Activated naive CD4-positive, alpha-beta T cell treated with anti-CD3 and anti-CD28 coated beads for 36 hours (primary cell): Measurements from ENCODE around the gene F2. TPM values are rescaled to one million over a fixed set of nuclear protein-coding genes. Genes with fewer than 3 reads are reported as not detected.

Source experiments
- CTCF ChIA-PET: fragments of 350-600 bp; sonication (Branson Sonifier 250); formaldehyde crosslinking; loops from one replicate; lab custom pipeline; 2021; ENCODE audit warnings: antibody characterized with exemption; lab: Charles Lee
- DNase-seq: peaks from one replicate; pipeline ENCODE4 v3.0.0-alpha.2; 2020
- H3K27ac Mint-ChIP-seq: one replicate; pipeline ENCODE4 v1.8.0; 2021; ENCODE audit warnings: mild to moderate bottlenecking, mixed read lengths
- H3K27me3 Mint-ChIP-seq: one replicate; pipeline ENCODE4 v1.8.0; 2021; ENCODE audit warnings: low read depth, mixed read lengths
- H3K36me3 Mint-ChIP-seq: one replicate; pipeline ENCODE4 v1.8.0; 2021; ENCODE audit warnings: low read depth, mixed read lengths
- H3K4me1 Mint-ChIP-seq: one replicate; pipeline ENCODE4 v1.8.0; 2021; ENCODE audit warnings: low read depth, mixed read lengths
- H3K4me3 Mint-ChIP-seq: one replicate; pipeline ENCODE4 v1.8.0; 2021; ENCODE audit warnings: mild to moderate bottlenecking, moderate library complexity, mixed read lengths
- H3K9me3 Mint-ChIP-seq: one replicate; pipeline ENCODE4 v1.8.0; 2021; ENCODE audit warnings: mixed read lengths
- intact Hi-C: fragments of 100-400 bp; cut with micrococcal nuclease; formaldehyde crosslinking; loops from one replicate; pipeline ENCODE4 v1.15.1; 2023
- total RNA-seq, 2 experiments: library from RNA; stranded (reverse); gene quantifications; one replicate each; pipeline ENCODE4 v1.2.3, GENCODE V29; 2021

F2 gene
- total RNA-seq, 2 experiments from 2014 or later: not detected

DNA sequence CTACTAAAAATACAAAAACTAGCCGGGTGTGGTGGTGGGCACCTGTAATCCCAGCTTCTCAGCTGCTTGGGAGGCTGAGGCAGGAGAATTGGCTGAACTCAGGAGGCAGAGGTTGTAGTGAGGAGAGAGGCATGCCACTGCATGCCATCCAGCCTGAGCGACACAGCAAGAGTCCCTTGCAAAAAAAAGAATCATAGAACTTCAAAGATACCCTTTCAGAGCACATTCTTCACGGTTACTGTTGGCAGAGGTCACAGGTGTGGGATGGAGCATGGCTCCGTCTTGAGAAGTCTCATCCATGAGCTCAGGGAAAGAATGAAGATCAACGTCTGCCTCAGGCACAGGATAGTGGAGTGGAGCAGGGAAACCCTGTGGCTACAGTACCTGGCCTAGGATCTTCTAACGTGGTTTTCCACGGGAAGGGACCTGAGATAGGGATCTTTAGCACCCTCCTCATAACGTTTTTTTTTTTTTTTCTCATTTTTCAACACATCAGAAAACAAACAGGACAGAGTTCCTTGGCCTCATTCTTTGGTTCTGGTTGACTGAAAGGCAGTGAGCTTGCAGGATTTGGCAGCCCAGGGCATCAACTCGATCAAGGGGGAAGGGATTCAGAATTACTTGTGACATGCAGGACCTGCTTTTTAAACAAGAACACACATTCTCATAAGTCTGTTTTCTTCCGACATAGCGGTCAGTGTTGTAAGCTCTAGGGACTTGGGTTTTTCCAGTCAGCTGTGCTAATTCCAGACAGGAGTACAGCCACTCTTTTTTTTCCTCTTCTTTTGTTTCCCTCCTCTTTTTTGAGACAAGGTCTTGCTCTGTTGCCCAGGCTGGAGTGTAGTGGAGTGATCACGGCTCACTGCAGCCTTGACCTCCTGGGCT, 22.8 kb downstream of the F2 start:
- CTCF ChIA-PET: interaction anchor here (0.5 kb wide), 1 partner anchor 21 kb away, joined by 4 read pairs; no protein-coding TSS in a partner anchor
- no peak for DNase-seq
- no peaks in the 10 kb centered on the region for H3K9me3 Mint-ChIP-seq
- H3K27ac Mint-ChIP-seq: no peak overlapping the region
- H3K4me1 Mint-ChIP-seq: no peaks in the 10 kb centered on the region
- H3K4me3 Mint-ChIP-seq: no peak overlapping the region
- no peaks in the 10 kb centered on the region for H3K27me3 Mint-ChIP-seq
- intact Hi-C loops: no loop called here
- peaks cover 39% of the 10 kb centered on the region for H3K36me3 Mint-ChIP-seq

DNA sequence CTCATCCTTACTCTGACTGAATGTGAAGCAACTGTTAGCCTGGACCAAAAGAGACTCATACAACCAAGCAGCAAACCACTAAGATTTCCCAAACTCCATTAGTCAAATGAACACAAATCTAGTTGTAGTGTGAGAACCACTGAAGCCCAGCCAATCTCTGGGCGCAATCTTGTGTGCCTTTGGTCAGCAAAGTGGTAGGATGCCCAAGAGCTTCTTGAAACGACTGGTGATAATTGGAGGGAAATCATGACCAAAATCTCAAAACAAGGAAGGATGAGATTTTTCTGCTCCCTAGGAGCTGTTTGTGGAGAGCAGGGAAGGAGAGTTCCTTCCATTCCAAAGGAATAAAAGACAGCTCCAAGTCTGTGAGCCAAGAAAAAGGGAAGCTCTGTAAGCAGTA, 24.0 kb downstream of the F2 start:
- no peaks in the 10 kb centered on the region for H3K27me3 Mint-ChIP-seq
- no peaks in the 10 kb centered on the region for H3K4me1 Mint-ChIP-seq
- no peak overlapping the region for H3K4me3 Mint-ChIP-seq
- intact Hi-C loops: no loop called here
- H3K36me3 Mint-ChIP-seq: peaks cover 44% of the 10 kb centered on the region
- H3K27ac Mint-ChIP-seq: no peak overlapping the region
- CTCF ChIA-PET: interaction anchor here (0.9 kb wide), 1 partner anchor 8 kb away, joined by 3 read pairs; no protein-coding TSS in a partner anchor
- H3K9me3 Mint-ChIP-seq: no peaks in the 10 kb centered on the region
- DNase-seq: no peak

DNA sequence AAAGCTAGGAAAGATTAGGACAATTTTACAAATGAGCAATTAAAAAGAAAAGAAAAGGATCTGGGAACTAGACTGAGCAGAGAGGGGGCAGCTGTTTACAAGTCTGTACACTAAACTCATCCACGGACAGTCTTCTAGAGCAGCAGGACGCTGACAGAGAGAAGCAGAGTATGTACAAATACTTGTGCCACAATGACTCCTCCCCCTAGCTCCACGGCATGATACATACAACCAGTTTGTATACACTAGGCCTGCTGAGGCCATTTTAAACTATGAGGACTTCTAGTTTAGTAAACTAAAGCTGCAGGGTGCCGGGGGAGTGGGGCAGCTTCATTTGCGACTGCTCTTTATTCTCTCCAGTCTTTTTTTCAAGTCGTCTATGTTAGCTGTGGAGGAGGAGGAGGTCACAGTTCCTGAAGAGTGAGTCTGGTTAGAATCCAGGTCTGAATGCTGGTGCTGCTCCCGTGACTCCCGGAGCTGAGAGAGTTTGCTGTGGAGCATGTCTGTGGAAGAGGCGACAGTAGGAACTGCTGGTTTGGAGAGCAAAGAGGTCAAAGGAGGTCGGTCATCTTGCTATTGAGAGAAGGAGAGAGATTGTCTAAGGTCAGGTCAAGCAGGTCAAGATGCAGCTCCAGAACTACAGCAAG, 24.8 kb downstream of the F2 start:
- intact Hi-C loops: no loop called here
- H3K36me3 Mint-ChIP-seq: peaks cover 48% of the 10 kb centered on the region
- no peak overlapping the region for H3K4me3 Mint-ChIP-seq
- no peaks in the 10 kb centered on the region for H3K27me3 Mint-ChIP-seq
- DNase-seq: no peak
- H3K9me3 Mint-ChIP-seq: no peaks in the 10 kb centered on the region
- no peak overlapping the region for H3K27ac Mint-ChIP-seq
- H3K4me1 Mint-ChIP-seq: no peaks in the 10 kb centered on the region
- CTCF ChIA-PET: interaction anchor here (0.8 to 0.9 kb wide), 2 partner anchors 9 to 21 kb away, joined by 3 read pairs; no protein-coding TSS in a partner anchor

DNA sequence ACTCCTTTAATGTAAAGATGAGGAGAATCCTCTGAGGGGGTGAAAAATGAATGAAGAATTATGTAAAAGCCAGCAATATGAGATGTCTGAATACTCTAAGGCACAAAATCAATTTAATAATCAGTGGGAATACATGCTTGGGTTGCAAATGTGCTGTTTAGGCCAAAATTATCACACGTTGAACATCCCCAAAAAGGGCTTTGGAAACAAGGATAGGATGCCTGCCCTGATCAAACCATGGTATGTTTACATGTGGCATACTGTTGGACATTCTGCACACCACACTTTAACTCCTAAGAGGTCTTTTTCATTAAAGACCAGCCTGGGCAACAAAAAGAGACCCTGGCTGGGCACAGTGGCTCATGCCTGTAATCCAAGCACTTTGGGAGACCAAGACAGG, 26.3 kb downstream of the F2 start:
- CTCF ChIA-PET: no interaction called here
- Mint-ChIP-seq H3K9me3 (no peaks in the 10 kb centered on the region), H3K36me3 (peaks cover 56% of the 10 kb centered on the region), H3K27ac (no peak overlapping the region), H3K4me1 (no peaks in the 10 kb centered on the region), H3K27me3 (no peaks in the 10 kb centered on the region), H3K4me3 (no peak overlapping the region)
- no peak for DNase-seq
- intact Hi-C loops: no loop called here

DNA sequence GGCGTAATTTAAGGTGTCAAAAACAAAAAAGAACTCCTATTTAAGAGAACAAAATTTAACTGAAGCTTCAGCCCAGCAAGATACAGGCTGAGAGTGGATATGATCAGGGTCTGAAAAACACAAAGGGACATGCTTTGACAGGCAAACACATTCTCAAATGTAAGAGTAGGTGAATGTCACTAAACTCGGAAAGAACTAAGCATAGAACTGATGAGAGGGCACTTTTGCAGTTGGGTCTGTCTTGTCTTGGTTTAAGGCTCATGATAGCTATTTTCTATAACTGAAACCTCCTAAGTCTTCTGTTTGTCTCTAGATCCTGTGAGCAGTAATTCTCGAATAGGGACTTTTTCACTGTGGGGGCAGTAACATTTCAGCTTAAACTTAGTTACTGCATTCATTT, 27.0 kb downstream of the F2 start:
- CTCF ChIA-PET: interaction anchor here (0.7 kb wide), 1 partner anchor 450 kb away, joined by 3 read pairs; no protein-coding TSS in a partner anchor
- Mint-ChIP-seq H3K4me3 (no peak overlapping the region), H3K9me3 (no peaks in the 10 kb centered on the region), H3K27ac (no peak overlapping the region), H3K36me3 (peaks cover 62% of the 10 kb centered on the region), H3K4me1 (no peaks in the 10 kb centered on the region), H3K27me3 (no peaks in the 10 kb centered on the region)
- no peak for DNase-seq
- intact Hi-C loops: no loop called here

DNA sequence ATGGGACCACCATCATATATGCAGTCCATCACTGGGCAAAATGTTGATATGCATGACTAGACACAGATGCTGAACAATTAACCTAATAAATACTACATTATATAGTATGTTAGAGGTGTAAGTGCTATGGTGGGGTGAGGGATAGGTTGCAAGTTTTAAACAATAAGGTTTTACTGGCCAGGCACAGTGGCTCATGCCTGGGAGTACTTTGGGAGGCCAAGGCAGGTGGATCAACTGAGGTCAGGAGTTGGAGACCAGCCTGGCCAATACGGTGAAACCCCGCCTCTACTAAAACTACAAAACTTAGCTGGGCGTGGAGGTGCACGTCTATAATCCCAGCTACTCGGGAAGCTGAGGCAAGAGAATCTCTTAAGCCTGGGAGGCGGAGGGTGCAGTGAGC, 28.1 kb downstream of the F2 start:
- CTCF ChIA-PET: no interaction called here
- Mint-ChIP-seq H3K9me3 (no peaks in the 10 kb centered on the region), H3K27ac (no peak overlapping the region), H3K36me3 (peaks cover 58% of the 10 kb centered on the region), H3K4me1 (no peaks in the 10 kb centered on the region), H3K27me3 (no peaks in the 10 kb centered on the region), H3K4me3 (no peak overlapping the region)
- DNase-seq: no peak
- intact Hi-C loops: no loop called here

DNA sequence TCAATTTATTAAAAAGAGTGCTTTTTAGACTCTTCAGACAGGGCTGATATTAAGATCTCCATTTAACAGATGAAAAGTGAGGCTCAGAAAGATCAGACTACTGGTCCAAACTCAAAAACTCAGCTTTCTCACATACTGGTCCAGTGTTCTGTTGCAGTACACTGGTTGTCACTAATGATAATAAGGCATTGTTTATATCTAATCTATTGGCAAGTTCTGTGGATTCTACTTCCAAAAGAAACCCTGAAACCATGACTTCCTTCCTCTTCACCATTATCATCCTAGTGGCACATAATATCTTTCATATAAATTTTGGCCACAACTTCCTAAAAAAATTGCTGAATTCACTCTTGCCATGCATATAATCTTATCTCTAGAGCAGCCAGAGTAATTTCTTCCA, 36.9 kb downstream of the F2 start:
- Mint-ChIP-seq H3K27ac (no peak overlapping the region), H3K27me3 (no peaks in the 10 kb centered on the region)
- intact Hi-C loops: no loop called here

DNA sequence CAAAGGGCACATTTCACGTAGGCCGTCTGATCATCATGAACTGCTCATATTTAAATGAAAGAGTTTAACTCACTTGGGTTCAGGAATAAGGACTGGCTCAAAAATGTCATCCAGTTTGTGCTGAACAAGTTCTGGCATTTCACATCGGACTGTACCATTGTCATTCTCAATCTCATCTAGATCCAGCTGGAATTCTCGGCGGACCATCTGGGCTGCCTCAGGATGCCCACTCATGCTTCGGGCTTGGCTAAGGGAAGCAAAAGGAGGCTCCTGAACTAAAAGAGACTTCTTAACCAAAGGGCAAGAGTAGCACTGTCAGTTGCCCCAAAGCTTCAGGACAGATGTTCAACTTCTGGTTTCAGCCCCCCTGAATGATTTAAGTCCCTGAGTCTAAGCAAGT, 40.2 kb downstream of the F2 start:
- Mint-ChIP-seq H3K27me3 (no peaks in the 10 kb centered on the region), H3K9me3 (no peaks in the 10 kb centered on the region), H3K4me3 (no peak overlapping the region), H3K27ac (no peak overlapping the region), H3K36me3 (peaks cover 59% of the 10 kb centered on the region), H3K4me1 (no peaks in the 10 kb centered on the region)
- CTCF ChIA-PET: no interaction called here
- no peak for DNase-seq
- intact Hi-C loops: no loop called here

More for the DNA sequence above, 36.9 kb downstream of the F2 start:
- CTCF ChIA-PET: no interaction called here
- Mint-ChIP-seq H3K4me3 (no peak overlapping the region), H3K9me3 (no peaks in the 10 kb centered on the region), H3K36me3 (peaks cover 62% of the 10 kb centered on the region), H3K4me1 (no peaks in the 10 kb centered on the region)
- no peak for DNase-seq

DNA sequence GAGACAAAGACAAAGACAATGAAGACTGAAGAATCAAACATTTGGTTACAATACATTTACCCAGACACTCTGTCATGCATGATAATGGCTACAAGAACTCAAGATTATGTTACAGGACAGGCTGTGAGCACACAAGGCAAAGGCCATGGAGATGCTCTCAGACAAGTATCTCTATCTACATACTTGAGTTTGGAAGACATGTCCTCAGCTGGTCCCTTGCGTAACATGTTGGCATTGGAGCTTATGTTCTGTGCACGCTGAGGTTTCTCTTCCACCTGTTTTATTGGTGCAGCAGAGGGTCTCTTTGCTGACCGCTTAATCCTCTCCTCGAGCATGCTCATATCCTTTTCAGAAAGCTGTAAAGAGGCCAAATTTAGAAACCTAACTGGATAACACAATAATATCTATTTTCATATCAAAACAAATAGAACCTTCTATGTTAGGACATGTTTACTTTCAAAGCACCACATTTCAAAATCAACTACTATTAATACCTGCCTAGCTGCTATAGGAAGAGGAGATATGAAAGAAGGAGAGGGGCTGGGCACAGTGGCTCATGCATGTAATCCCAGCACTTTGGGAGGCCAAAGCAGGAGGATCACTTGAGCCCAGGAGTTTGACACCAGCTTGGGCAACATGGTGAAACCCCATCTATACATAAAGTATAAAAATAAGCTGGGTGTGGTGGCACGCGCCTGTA, 41.6 kb downstream of the F2 start:
- no peaks in the 10 kb centered on the region for H3K4me1 Mint-ChIP-seq
- no peak overlapping the region for H3K4me3 Mint-ChIP-seq
- H3K9me3 Mint-ChIP-seq: no peaks in the 10 kb centered on the region
- DNase-seq: no peak
- intact Hi-C loops: no loop called here
- peaks cover 55% of the 10 kb centered on the region for H3K36me3 Mint-ChIP-seq
- no peaks in the 10 kb centered on the region for H3K27me3 Mint-ChIP-seq
- H3K27ac Mint-ChIP-seq: no peak overlapping the region
- CTCF ChIA-PET: no interaction called here

DNA sequence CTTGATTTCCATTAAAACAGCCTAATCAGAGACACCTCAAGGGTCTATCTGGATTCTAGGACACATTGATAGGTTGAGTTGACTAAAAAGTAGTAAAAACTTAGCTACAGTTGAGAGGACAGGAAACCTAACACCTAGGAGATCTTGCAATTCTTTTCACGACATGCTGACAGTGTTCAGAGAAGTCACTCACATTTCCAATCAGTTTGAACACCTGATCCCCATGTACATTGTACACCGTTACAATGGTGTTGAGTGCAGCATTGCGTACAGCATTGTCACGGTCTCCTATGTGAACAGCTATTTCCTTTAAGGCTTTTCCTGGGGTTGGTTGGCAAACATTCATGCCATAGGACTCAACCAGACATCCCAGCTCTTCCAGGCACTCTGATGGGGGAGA, 42.8 kb downstream of the F2 start:
- no peak for DNase-seq
- Mint-ChIP-seq H3K4me3 (no peak overlapping the region), H3K27ac (no peak overlapping the region), H3K27me3 (no peaks in the 10 kb centered on the region), H3K9me3 (no peaks in the 10 kb centered on the region), H3K36me3 (peaks cover 49% of the 10 kb centered on the region), H3K4me1 (no peaks in the 10 kb centered on the region)
- intact Hi-C loops: no loop called here
- CTCF ChIA-PET: no interaction called here

DNA sequence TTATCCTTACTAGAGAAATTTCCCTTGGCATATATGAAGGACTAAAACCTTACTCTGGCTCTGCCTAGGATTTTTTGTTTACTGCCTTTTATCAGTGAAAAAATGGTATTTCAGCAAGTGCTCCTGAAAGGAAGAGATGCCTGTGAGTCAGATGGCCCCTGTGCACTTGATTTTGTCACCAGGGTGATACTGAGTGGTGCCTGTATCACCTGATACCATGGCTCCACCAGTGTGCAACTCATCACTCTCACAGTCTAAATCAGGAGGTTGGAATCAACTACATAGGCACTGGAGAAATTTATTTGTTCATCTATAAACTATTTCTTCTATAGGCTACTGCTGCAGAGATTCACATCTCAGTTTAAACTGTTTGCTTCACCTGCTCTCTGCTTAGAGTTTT, 43.2 kb downstream of the F2 start:
- Mint-ChIP-seq H3K4me1 (no peaks in the 10 kb centered on the region), H3K36me3 (peaks cover 47% of the 10 kb centered on the region), H3K27me3 (no peaks in the 10 kb centered on the region), H3K27ac (no peak overlapping the region), H3K9me3 (no peaks in the 10 kb centered on the region), H3K4me3 (no peak overlapping the region)
- no peak for DNase-seq
- intact Hi-C loops: no loop called here
- CTCF ChIA-PET: no interaction called here

DNA sequence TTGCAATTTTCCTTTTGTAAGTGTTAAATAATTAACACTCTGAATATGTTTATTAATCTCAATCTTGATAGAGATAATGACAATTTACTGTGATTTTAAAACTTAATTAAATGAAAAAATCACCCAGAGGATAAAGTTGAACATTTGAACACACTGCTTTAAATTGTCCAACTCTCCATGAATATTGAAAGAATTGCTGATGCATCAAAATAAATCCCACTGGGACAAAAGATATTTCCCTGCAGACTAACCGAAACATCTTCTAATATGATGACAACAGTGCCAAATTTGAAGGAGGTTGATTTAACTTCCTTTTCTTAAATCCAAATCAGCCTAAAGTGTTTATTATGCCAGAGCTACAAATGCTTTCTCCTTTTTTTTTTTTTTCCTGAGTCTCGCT, 47.6 kb downstream of the F2 start:
- peaks cover 32% of the 10 kb centered on the region for H3K36me3 Mint-ChIP-seq
- CTCF ChIA-PET: no interaction called here
- intact Hi-C loops: no loop called here

More for the DNA sequence above, 47.6 kb downstream of the F2 start:
- Mint-ChIP-seq H3K27me3 (no peaks in the 10 kb centered on the region), H3K4me1 (no peaks in the 10 kb centered on the region), H3K9me3 (no peaks in the 10 kb centered on the region), H3K4me3 (no peak overlapping the region), H3K27ac (no peak overlapping the region)
- no peak for DNase-seq
